Prostate gland (tissue), 2 donors: ENCODE results near the gene TTC39B.

Experiments
- POLR2A ChIP-seq: fragments of 450-650 bp; IDR thresholded peaks from one replicate; pipeline ENCODE4 v1.6.1; 2016; ENCODE audit warnings: antibody characterized with exemption, mild to moderate bottlenecking
- POLR2AphosphoS5 ChIP-seq: sonication (generic); formaldehyde crosslinking; IDR thresholded peaks from one replicate; pipeline ENCODE4 v1.6.1; 2017; ENCODE audit warnings: antibody characterized with exemption
- TF ChIP-seq, protein P1 (sequence below), 4 experiments: fragments of 200-600 bp in 2 of 4; fragments of 450-650 bp in 2 of 4; sonication (generic) in 2 of 4; IDR thresholded peaks; 1 replicate in 3 of 4; 2 replicates in 1 of 4; pipeline ENCODE4 v1.5.1; 2016 to 2019; ENCODE audit warnings: antibody characterized with exemption in 4 of 4, mild to moderate bottlenecking in 2 of 4, moderate library complexity in 2 of 4

DNA sequence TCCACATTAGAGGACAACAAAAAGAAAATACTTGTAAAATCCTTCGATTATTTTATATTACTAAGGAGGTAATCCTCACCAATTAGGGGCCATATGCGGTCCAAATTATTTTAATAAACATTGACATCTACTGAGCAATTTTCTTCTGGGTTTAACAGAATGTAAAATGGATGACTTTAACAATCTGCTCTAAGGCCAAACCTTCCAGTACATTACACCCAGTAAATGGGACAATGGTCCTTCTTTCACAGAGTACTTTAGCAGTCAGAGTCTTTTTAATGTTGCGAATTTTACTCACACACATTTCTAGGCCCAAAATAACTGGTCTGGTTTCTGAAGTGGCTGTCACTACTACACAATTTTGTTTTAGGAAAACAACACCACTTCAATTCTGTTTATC, 106.9 kb downstream of the TTC39B start:
- TF ChIP-seq, protein P1, sequence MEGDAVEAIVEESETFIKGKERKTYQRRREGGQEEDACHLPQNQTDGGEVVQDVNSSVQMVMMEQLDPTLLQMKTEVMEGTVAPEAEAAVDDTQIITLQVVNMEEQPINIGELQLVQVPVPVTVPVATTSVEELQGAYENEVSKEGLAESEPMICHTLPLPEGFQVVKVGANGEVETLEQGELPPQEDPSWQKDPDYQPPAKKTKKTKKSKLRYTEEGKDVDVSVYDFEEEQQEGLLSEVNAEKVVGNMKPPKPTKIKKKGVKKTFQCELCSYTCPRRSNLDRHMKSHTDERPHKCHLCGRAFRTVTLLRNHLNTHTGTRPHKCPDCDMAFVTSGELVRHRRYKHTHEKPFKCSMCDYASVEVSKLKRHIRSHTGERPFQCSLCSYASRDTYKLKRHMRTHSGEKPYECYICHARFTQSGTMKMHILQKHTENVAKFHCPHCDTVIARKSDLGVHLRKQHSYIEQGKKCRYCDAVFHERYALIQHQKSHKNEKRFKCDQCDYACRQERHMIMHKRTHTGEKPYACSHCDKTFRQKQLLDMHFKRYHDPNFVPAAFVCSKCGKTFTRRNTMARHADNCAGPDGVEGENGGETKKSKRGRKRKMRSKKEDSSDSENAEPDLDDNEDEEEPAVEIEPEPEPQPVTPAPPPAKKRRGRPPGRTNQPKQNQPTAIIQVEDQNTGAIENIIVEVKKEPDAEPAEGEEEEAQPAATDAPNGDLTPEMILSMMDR (IDR thresholded peaks at IDR 0.05) = no peak
- TF ChIP-seq POLR2AphosphoS5 (no peak), POLR2A (no peak)
